Measurements from ENCODE around the gene AMBP.
A peak's percentile ranks its signal among the peaks of the same experiment; 100 is the strongest.

The AMBP gene

GRCh38 chr9:114112778-114113584 lies 34.9 kb upstream of the AMBP start:
- no peak for DNase-seq (ENCODE audit: low read depth in 2 of 2)

- no peak for DNase-seq (ENCODE audit: low read depth in 2 of 2)
Observed at GRCh38 chr9:114112325-114112724, 34.2 kb upstream of the AMBP start.

GRCh38 chr9:114110180-114110579 lies 32.1 kb upstream of the AMBP start:
- DNase-seq (ENCODE audit: low read depth in 2 of 2) = no peak

- no peak for DNase-seq (ENCODE audit: low read depth in 2 of 2)
Observed at GRCh38 chr9:114109124-114109523, 31.0 kb upstream of the AMBP start.

- peak in 1 of 2 donors; percentile 6 for DNase-seq (ENCODE audit: low read depth in 2 of 2)
Observed at GRCh38 chr9:114108016-114108833, 30.1 kb upstream of the AMBP start.

GRCh38 chr9:114107286-114108001 lies 29.3 kb upstream of the AMBP start:
- no peak for DNase-seq (ENCODE audit: low read depth in 2 of 2)

- no peak for DNase-seq (ENCODE audit: low read depth in 2 of 2)
Observed at GRCh38 chr9:114105236-114105635, 27.1 kb upstream of the AMBP start.

- no peak for DNase-seq (ENCODE audit: low read depth in 2 of 2)
Observed at GRCh38 chr9:114102484-114102883, 24.4 kb upstream of the AMBP start.

GRCh38 chr9:114100536-114100935 lies 22.4 kb upstream of the AMBP start:
- DNase-seq (ENCODE audit: low read depth in 2 of 2) = no peak

GRCh38 chr9:114099669-114100270 lies 21.7 kb upstream of the AMBP start:
- DNase-seq (ENCODE audit: low read depth in 2 of 2) = no peak

- DNase-seq (ENCODE audit: low read depth in 2 of 2) = no peak
Observed at GRCh38 chr9:114098936-114099668, 21.0 kb upstream of the AMBP start, which contains the start of gene KIF12. TSS of gene KIF12 (minus strand) at chr9:114099292. CDS start at chr9:114099276, 16 bp downstream.

- no peak for DNase-seq (ENCODE audit: low read depth in 2 of 2)
Observed at GRCh38 chr9:114098021-114098935, 20.2 kb upstream of the AMBP start.

GRCh38 chr9:114097613-114098020 lies 19.5 kb upstream of the AMBP start:
- no peak for DNase-seq (ENCODE audit: low read depth in 2 of 2)

- DNase-seq (ENCODE audit: low read depth in 2 of 2) = no peak
Observed at GRCh38 chr9:114096866-114097612, 18.9 kb upstream of the AMBP start.

GRCh38 chr9:114096041-114096511 lies 18.0 kb upstream of the AMBP start:
- DNase-seq (ENCODE audit: low read depth in 2 of 2) = no peak

GRCh38 chr9:114094971-114095370 lies 16.9 kb upstream of the AMBP start:
- DNase-seq (ENCODE audit: low read depth in 2 of 2) = no peak

GRCh38 chr9:114093761-114094505 lies 15.8 kb upstream of the AMBP start:
- no peak for DNase-seq (ENCODE audit: low read depth in 2 of 2)

- DNase-seq (ENCODE audit: low read depth in 2 of 2) = no peak
Observed at GRCh38 chr9:114093031-114093471, 15.0 kb upstream of the AMBP start.

Data from activated CD8-positive, alpha-beta memory T cell treated with anti-CD3 and anti-CD28 coated beads for 4 hours (primary cell).